Spleen (tissue), 11 donors: ENCODE measurements around the gene DTNBP1. TPM values are rescaled to one million over a fixed set of nuclear protein-coding genes. Genes with fewer than 3 reads are reported as not detected.

Experiments used
- DNase-seq: peaks from one replicate; pipeline ENCODE4 v3.0.0-alpha.2; 2020
- H3K27ac ChIP-seq, 8 donors: fragments of 200-600 bp; sonication (generic) in 7 of 8; 1 replicate in 4 of 8; 2 replicates in 4 of 8; pipeline versions ENCODE4 v1.5.0 to v1.8.0; 2016 to 2021; ENCODE audit warnings: inconsistent platforms in 4 of 8, mild to moderate bottlenecking in 4 of 8, moderate library complexity in 1 of 8
- H3K27me3 ChIP-seq, 7 donors: fragments of 200-600 bp; sonication (generic) in 6 of 7; replicated peaks in 1 of 7; 1 replicate in 4 of 7; 2 replicates in 3 of 7; pipeline versions ENCODE4 v1.5.0 to v1.8.0; 2016 to 2021; ENCODE audit warnings: inconsistent platforms in 3 of 7, mild to moderate bottlenecking in 1 of 7
- H3K36me3 ChIP-seq, 6 donors: fragments of 200-600 bp; sonication (generic) in 5 of 6; 1 replicate in 4 of 6; 2 replicates in 2 of 6; pipeline versions ENCODE4 v1.5.0 to v1.8.0; 2016 to 2021; ENCODE audit warnings: inconsistent platforms in 2 of 6
- H3K4me1 ChIP-seq, 6 donors: fragments of 200-600 bp; sonication (generic) in 5 of 6; 1 replicate in 3 of 6; 2 replicates in 3 of 6; pipeline versions ENCODE4 v1.5.0 to v1.8.0; 2016 to 2021; ENCODE audit warnings: inconsistent platforms in 3 of 6
- H3K4me3 ChIP-seq, 8 donors: fragments of 200-600 bp; sonication (generic) in 7 of 8; 1 replicate in 4 of 8; 2 replicates in 4 of 8; pipeline versions ENCODE4 v1.5.0 to v1.8.0; 2016 to 2021; ENCODE audit warnings: inconsistent platforms in 4 of 8, mild to moderate bottlenecking in 4 of 8, moderate library complexity in 2 of 8
- H3K9me3 ChIP-seq, 8 donors: fragments of 200-600 bp; sonication (generic) in 7 of 8; 1 replicate in 4 of 8; 2 replicates in 4 of 8; pipeline versions ENCODE4 v1.5.0 to v1.8.0; 2016 to 2021; ENCODE audit warnings: inconsistent platforms in 4 of 8
- CTCF ChIP-seq, 11 experiments: fragments of 200-600 bp in 7 of 11; fragments of 450-650 bp in 4 of 11; sonication (generic) in 4 of 11; IDR thresholded peaks in 8 of 11; conservative IDR thresholded peaks in 3 of 11; 1 replicate in 7 of 11; 2 replicates in 4 of 11; pipeline versions ENCODE4 v1.4.0 to v1.8.0; 2016 to 2021; ENCODE audit warnings: antibody characterized with exemption in 11 of 11, inconsistent platforms in 4 of 11, mild to moderate bottlenecking in 1 of 11
- POLR2A ChIP-seq, 3 donors: fragments of 450-650 bp; IDR thresholded peaks; one replicate each; pipeline ENCODE4 v1.5.1; 2017; ENCODE audit warnings: antibody characterized with exemption in 3 of 3, mild to moderate bottlenecking in 1 of 3
- POLR2AphosphoS5 ChIP-seq, 3 donors: sonication (generic); formaldehyde crosslinking; IDR thresholded peaks; one replicate each; pipeline ENCODE4 v1.5.1; 2017; ENCODE audit warnings: antibody characterized with exemption in 3 of 3
- WGBS, 5 donors: extraction: QIAGEN DNeasy Blood & Tissue Kit in 3 of 5; methylation state at CpG; one replicate each; pipeline versions ENCODE4 v1.1.5 to v1.1.7; 2013 to 2018; 5-methylcytosine and 5-hydroxymethylcytosine counted together
- intact Hi-C: fragments of 100-400 bp; cut with DNase I; formaldehyde crosslinking; loops from one replicate; pipeline ENCODE4 v1.15.0; 2023; ENCODE audit warnings: low total_unique reads
- polyA plus RNA-seq, 3 donors: library from polyadenylated mRNA; stranded (reverse); fragments of 200-250 nt; gene quantifications; one replicate each; pipeline ENCODE4 v1.2.1, GENCODE V29; 2013
- total RNA-seq, 7 donors: library from RNA; depleted of rRNA in 3 of 7; stranded (reverse); fragments of >200 nt in 3 of 7; fragmentation: NEBNext Ultra II Directional in 4 of 7; extraction: Animal tissue kit (Norgen Biotek cat#: 25700) in 4 of 7; gene quantifications; one replicate each; pipeline versions ENCODE4 v1.1.0 to v1.2.1, GENCODE V29; 2016 to 2021
- donor health status: healthy with polysubstance abuse.
- donor health status: DM: no; HTN: no; CAD: no; lungs with moderate emphysema.
- donor health status: DM: no; HTN: no; CAD: no.
- donor health status: Bipolar disorder and iron deficiency.
- donor health status: healthy.
- donor health status: DM: no; HTN: no; CAD: no.
- donor health status: DM: yes; HTN: yes; CAD: no.

The DTNBP1 gene
- total and polyA plus RNA-seq, 10 donors: 14.2 to 42.2 (median 32.3) TPM

DNA sequence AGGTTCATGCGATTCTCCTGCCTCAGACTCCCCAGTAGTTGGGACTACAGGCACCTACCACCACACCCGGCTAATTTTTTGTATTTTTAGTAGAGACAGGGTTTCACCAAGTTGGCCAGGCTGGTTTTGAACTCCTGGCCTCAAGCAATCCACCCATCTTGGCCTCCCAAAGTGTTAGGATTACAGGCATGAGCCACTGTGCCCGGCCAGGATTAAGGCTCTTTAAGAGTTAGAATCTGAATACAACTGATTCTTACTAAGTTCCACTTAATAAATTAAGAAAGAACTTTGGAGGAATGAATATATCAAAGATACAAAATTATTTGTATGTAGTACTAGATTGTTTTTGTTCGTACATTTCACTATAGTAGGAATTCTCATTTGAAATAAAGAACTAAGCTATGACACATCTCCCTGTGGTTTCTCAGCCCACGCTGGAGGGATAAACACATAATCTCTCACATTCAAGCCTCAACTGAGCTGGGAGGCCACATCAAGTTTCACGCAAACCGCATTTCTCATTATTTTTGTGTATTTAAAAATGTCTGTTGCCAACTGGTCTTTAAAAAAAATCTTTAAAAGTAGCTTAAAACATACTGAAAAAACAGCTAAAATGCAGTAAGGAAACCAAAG is 34.2 kb downstream of the DTNBP1 start:
- 71 to 77% (median 76%) methylated on average over 7 of the region's 7 CpGs for WGBS, 5 donors
- no peaks in the 10 kb centered on the region for H3K27me3 ChIP-seq
- no peak overlapping the region for H3K4me3 ChIP-seq
- peaks cover 1 to 70% (median 19%) of the 10 kb centered on the region in 6 donors for H3K4me1 ChIP-seq
- no peak for DNase-seq
- H3K27ac ChIP-seq: no peak overlapping the region
- intact Hi-C loops: loop anchor here (10.0 kb wide), 1 partner anchor 1504 kb away; no protein-coding TSS in a partner anchor
- peaks cover 0 to 31% (median 0%) of the 10 kb centered on the region in 6 donors for H3K36me3 ChIP-seq
- no peaks in the 10 kb centered on the region for H3K9me3 ChIP-seq
- TF ChIP-seq POLR2AphosphoS5 (IDR thresholded peaks at IDR 0.05): no peak
- TF ChIP-seq POLR2A (IDR thresholded peaks at IDR 0.05): no peak

GRCh38 chr6:15627821-15628220 is 35.0 kb downstream of the DTNBP1 start:
- TF ChIP-seq POLR2AphosphoS5 (IDR thresholded peaks at IDR 0.05) (no peak), POLR2A (IDR thresholded peaks at IDR 0.05) (no peak), CTCF (IDR thresholded peaks at IDR 0.05 in 8 of 11, conservative IDR thresholded peaks at IDR 0.05 in 3 of 11) (no peak)
- intact Hi-C loops: loop anchor here (10.0 kb wide), 1 partner anchor 1503 kb away; no protein-coding TSS in a partner anchor
- no peak overlapping the region for H3K4me3 ChIP-seq
- H3K9me3 ChIP-seq: no peaks in the 10 kb centered on the region
- WGBS, 5 donors: 91 to 96% (median 95%) methylated on average over 2 of the region's 2 CpGs
- no peaks in the 10 kb centered on the region for H3K27me3 ChIP-seq
- H3K27ac ChIP-seq: no peak overlapping the region
- H3K4me1 ChIP-seq: peaks cover 9 to 78% (median 26%) of the 10 kb centered on the region in 6 donors
- H3K36me3 ChIP-seq: peaks cover 0 to 31% (median 0%) of the 10 kb centered on the region in 6 donors
- DNase-seq: no peak

- no peaks in the 10 kb centered on the region for H3K27me3 ChIP-seq
- WGBS, 5 donors: 87 to 91% (median 88%) methylated on average over 8 of the region's 8 CpGs
- no peak for TF ChIP-seq CTCF (IDR thresholded peaks at IDR 0.05 in 8 of 11, conservative IDR thresholded peaks at IDR 0.05 in 3 of 11)
- TF ChIP-seq POLR2AphosphoS5 (IDR thresholded peaks at IDR 0.05): no peak
- no peak overlapping the region for H3K4me3 ChIP-seq
- DNase-seq: no peak
- intact Hi-C loops: loop anchor here (10.0 kb wide), 1 partner anchor 1502 kb away; no protein-coding TSS in a partner anchor
- peaks cover 0 to 31% (median 0%) of the 10 kb centered on the region in 6 donors for H3K36me3 ChIP-seq
- peaks cover 16 to 86% (median 33%) of the 10 kb centered on the region in 6 donors for H3K4me1 ChIP-seq
- H3K9me3 ChIP-seq: no peaks in the 10 kb centered on the region
- H3K27ac ChIP-seq: no peak overlapping the region
Measured at GRCh38 chr6:15626878-15627674, 35.8 kb downstream of the DTNBP1 start.

DNA sequence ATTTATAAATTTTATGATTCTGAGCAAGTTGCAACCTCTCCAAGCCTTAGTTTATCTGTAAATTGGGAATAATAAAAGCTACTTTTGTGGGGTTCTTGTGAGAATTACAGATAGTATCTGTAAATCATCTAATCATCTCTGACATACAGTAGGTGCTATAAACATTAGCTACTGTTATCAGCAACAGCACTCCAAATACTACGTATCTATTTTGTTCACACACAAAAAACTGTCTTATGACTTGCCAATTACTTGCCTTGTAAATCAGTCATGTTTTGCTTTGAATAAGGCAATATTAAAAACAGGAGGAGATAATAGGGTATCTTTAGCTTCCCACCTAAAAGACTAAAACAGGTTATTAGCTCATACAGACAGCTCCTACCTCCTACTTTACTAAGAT is 36.7 kb downstream of the DTNBP1 start:
- Histone ChIP-seq H3K4me1 (peaks cover 18 to 86% (median 42%) of the 10 kb centered on the region in 6 donors), H3K4me3 (no peak overlapping the region), H3K9me3 (no peaks in the 10 kb centered on the region), H3K36me3 (peaks cover 0 to 31% (median 0%) of the 10 kb centered on the region in 6 donors), H3K27me3 (no peaks in the 10 kb centered on the region), H3K27ac (no peak overlapping the region)
- intact Hi-C loops: loop anchor here (10.0 kb wide), 1 partner anchor 1501 kb away; no protein-coding TSS in a partner anchor
- no peak for DNase-seq
- TF ChIP-seq CTCF (IDR thresholded peaks at IDR 0.05 in 8 of 11, conservative IDR thresholded peaks at IDR 0.05 in 3 of 11) (no peak), POLR2A (IDR thresholded peaks at IDR 0.05) (no peak), POLR2AphosphoS5 (IDR thresholded peaks at IDR 0.05) (no peak)
- WGBS, 5 donors: 88 to 98% (median 94%) methylated on average over 1 of the region's 1 CpG
